ENCODE measurements around the gene DR1. TPM values are rescaled to one million over a fixed set of nuclear protein-coding genes. Genes with fewer than 3 reads are reported as not detected.

DR1 gene
- polyA plus RNA-seq, 2 of the 4 experiments (the other 2 are of a cell fraction): 20.9 to 39.8 TPM

GRCh38 chr1:93352376-93352775, 6.7 kb downstream of the DR1 start:
- no peak for TF ChIP-seq CEBPB (IDR thresholded peaks at IDR 0.05)
- TF ChIP-seq ZFP36 (IDR thresholded peaks at IDR 0.05; ENCODE audit: borderline replicate concordance, partially characterized antibody): no peak
- TF ChIP-seq HES2 (IDR thresholded peaks at IDR 0.05): no peak
- ATAC-seq: no peak
- no peaks in the 10 kb centered on the region for H3K9me3 ChIP-seq
- no peak for FAIRE-seq
- DNase-seq (ENCODE audit: low read depth in 1 of 2, low spot score in 1 of 2): no peak
- ChIA-PET POLR2A (no interaction called here), CTCF (interaction anchor here (1.5 to 2.9 kb wide), 2 partner anchors 48 to 492 kb away, joined by 3 to 10 read pairs; no protein-coding TSS in a partner anchor)
- H3K4me2 ChIP-seq: no peak overlapping the region
- H3K4me3 ChIP-seq: no peak overlapping the region
- no peak overlapping the region for H3K27ac ChIP-seq
- H3K4me1 ChIP-seq: peaks cover 26% of the 10 kb centered on the region; the same call in 2 of the 3 replicates

GRCh38 chr1:93353286-93353685, 7.6 kb downstream of the DR1 start:
- ChIA-PET POLR2A (no interaction called here), CTCF (interaction anchor here (2.9 kb wide), 1 partner anchor 49 kb away, joined by 10 read pairs; no protein-coding TSS in a partner anchor)
- Histone ChIP-seq H3K4me3 (no peak overlapping the region), H3K4me1 (peaks cover 26% of the 10 kb centered on the region; the same call in 2 of the 3 replicates), H3K27ac (no peak overlapping the region), H3K4me2 (no peak overlapping the region), H3K9me3 (no peaks in the 10 kb centered on the region)
- WGBS (ENCODE audit: missing lambda C conversion rate): 77% methylated on average over 1 of the region's 1 CpG
- DNase-seq (ENCODE audit: low read depth in 1 of 2, low spot score in 1 of 2) (no peak), ATAC-seq (no peak), FAIRE-seq (no peak)
- TF ChIP-seq ATOH8 (CRISPR knock-in tag; IDR thresholded peaks at IDR 0.05; ENCODE audit: low read depth) (no peak), ESRRA (IDR thresholded peaks at IDR 0.05; ENCODE audit: borderline replicate concordance, low read length) (no peak), NR3C1 (IDR thresholded peaks at IDR 0.05) (no peak), ZFP36 (IDR thresholded peaks at IDR 0.05; ENCODE audit: borderline replicate concordance, partially characterized antibody) (no peak), CBX2 (IDR thresholded peaks at IDR 0.05; ENCODE audit: borderline replicate concordance, low read depth) (no peak), TFCP2L1 (CRISPR knock-in tag; IDR thresholded peaks at IDR 0.05) (no peak), KDM5A (IDR thresholded peaks at IDR 0.05) (no peak), NPAS2 (CRISPR knock-in tag; IDR thresholded peaks at IDR 0.05; ENCODE audit: borderline replicate concordance) (no peak), CHD4 (IDR thresholded peaks at IDR 0.05; ENCODE audit: borderline replicate concordance) (no peak), FOXS1 (CRISPR knock-in tag; IDR thresholded peaks at IDR 0.05) (no peak), PBX3 (IDR thresholded peaks at IDR 0.05) (no peak), HEYL (CRISPR knock-in tag; IDR thresholded peaks at IDR 0.05) (no peak), ZNF302 (CRISPR knock-in tag; IDR thresholded peaks at IDR 0.05) (no peak), ZSCAN20 (CRISPR knock-in tag; IDR thresholded peaks at IDR 0.05) (no peak), USF2 (IDR thresholded peaks at IDR 0.05) (no peak), FOSL2 (IDR thresholded peaks at IDR 0.05) (no peak), FOSL2 (CRISPR knock-in tag; IDR thresholded peaks at IDR 0.05) (no peak), SMC3 (IDR thresholded peaks at IDR 0.05) (no peak), MYC (IDR thresholded peaks at IDR 0.05; ENCODE audit: borderline replicate concordance, low read length) (no peak)

GRCh38 chr1:93354749-93355148, 9.0 kb downstream of the DR1 start:
- no peak for TF ChIP-seq POLR2AphosphoS2 (conservative IDR thresholded peaks at IDR 0.05; ENCODE audit: low read length)
- TF ChIP-seq ZC3H11A (IDR thresholded peaks at IDR 0.05): no peak
- FAIRE-seq: no peak
- ChIA-PET CTCF (interaction anchor here (0.7 kb wide), 1 partner anchor 47 kb away, joined by 3 read pairs; no protein-coding TSS in a partner anchor), POLR2A (no interaction called here)
- Histone ChIP-seq H3K4me2 (no peak overlapping the region), H3K9me3 (no peaks in the 10 kb centered on the region), H3K4me1 (peaks cover 14% of the 10 kb centered on the region; the same call in 2 of the 3 replicates), H3K27ac (no peak overlapping the region), H3K4me3 (no peak overlapping the region)
- no peak for ATAC-seq
- 91% methylated on average over 2 of the region's 2 CpGs for WGBS (ENCODE audit: missing lambda C conversion rate)
- DNase-seq (ENCODE audit: low read depth in 1 of 2, low spot score in 1 of 2): no peak

All from A549 (cell line).